CD4-positive, alpha-beta T cell treated with Interleukin-6 at 100 ng/mL for 8 hours (primary cell): Measurements from ENCODE around the gene POGK.
"Not testable (repeated sequence)": the region's sequence is repeated elsewhere in the genome, so short reads cannot be mapped to it uniquely, and the experiment has no call there.

Source experiments
- DNase-seq: peaks from one replicate; pipeline ENCODE4 v3.0.0-alpha.2; 2020; ENCODE audit warnings: mixed read lengths, low spot score

POGK gene

GRCh38 chr1:166838766-166839599, at the start of gene POGK:
POGK (plus strand) TSS chr1:166839475; CDS start chr1:166840957, 1,482 bp downstream.
- DNase-seq, result peak; percentile 80

GRCh38 chr1:166796620-166797236, 42.5 kb upstream of the POGK start:
- no peak for DNase-seq

GRCh38 chr1:166808952-166809351, 30.3 kb upstream of the POGK start:
- DNase-seq, result no peak

GRCh38 chr1:166811691-166812090, 27.6 kb upstream of the POGK start:
- DNase-seq, result no peak

GRCh38 chr1:166813508-166814223, 25.6 kb upstream of the POGK start:
- DNase-seq, result no peak

GRCh38 chr1:166814611-166815010, 24.7 kb upstream of the POGK start:
- DNase-seq, result no peak

- DNase-seq, result no peak
These were observed 19.3 kb upstream of the POGK start for GRCh38 chr1:166819974-166820373.

- DNase-seq, result no peak
These were observed 16.9 kb upstream of the POGK start for GRCh38 chr1:166822385-166822784.

GRCh38 chr1:166827426-166827825, 11.8 kb upstream of the POGK start:
- no peak for DNase-seq

- DNase-seq, result not testable (repeated sequence)
These were observed 9.5 kb upstream of the POGK start for GRCh38 chr1:166829762-166830161.

- no peak for DNase-seq
These were observed 2.5 kb upstream of the POGK start for GRCh38 chr1:166836733-166837132.

- peak; percentile 34 for DNase-seq
These were observed 479 bp downstream of the POGK start for GRCh38 chr1:166839600-166840308.

GRCh38 chr1:166840309-166841274, 1.3 kb downstream of the POGK start:
- DNase-seq, result no peak

- no peak for DNase-seq
These were observed 4.0 kb downstream of the POGK start for GRCh38 chr1:166843322-166843721.

- DNase-seq, result no peak
These were observed 4.7 kb downstream of the POGK start for GRCh38 chr1:166843769-166844596.

GRCh38 chr1:166844791-166845190, 5.5 kb downstream of the POGK start:
- DNase-seq, result no peak

- DNase-seq, result no peak
These were observed 8.9 kb downstream of the POGK start for GRCh38 chr1:166848193-166848592.

GRCh38 chr1:166849135-166849534, 9.9 kb downstream of the POGK start:
- no peak for DNase-seq

GRCh38 chr1:166852918-166853317, 13.6 kb downstream of the POGK start:
- DNase-seq, result no peak

GRCh38 chr1:166855558-166855957, 16.3 kb downstream of the POGK start:
- no peak for DNase-seq
